ENCODE results near the gene SPINK1. TPM values are rescaled to one million over a fixed set of nuclear protein-coding genes. Genes with fewer than 3 reads are reported as not detected.
A peak's percentile ranks its signal among the peaks of the same experiment; 100 is the strongest.
"Not testable (repeated sequence)": the region's sequence is repeated elsewhere in the genome, so short reads cannot be mapped to it uniquely, and the experiment has no call there.

Gene SPINK1
- total RNA-seq, 1 donor from 2014 or later, result not detected

GRCh38 chr5:147854894-147855773, 23.7 kb upstream of the SPINK1 start:
- DNase-seq (ENCODE audit: low read depth in 2 of 2), result no peak

GRCh38 chr5:147854331-147854730, 22.9 kb upstream of the SPINK1 start:
- no peak for DNase-seq (ENCODE audit: low read depth in 2 of 2)

- peak in 1 of 2 donors; percentile 3 for DNase-seq (ENCODE audit: low read depth in 2 of 2)
These were observed 22.0 kb upstream of the SPINK1 start for GRCh38 chr5:147853372-147853987.

GRCh38 chr5:147852365-147852764, 20.9 kb upstream of the SPINK1 start:
- no peak for DNase-seq (ENCODE audit: low read depth in 2 of 2)

- no peak for DNase-seq (ENCODE audit: low read depth in 2 of 2)
These were observed 20.1 kb upstream of the SPINK1 start for GRCh38 chr5:147851578-147851977.

GRCh38 chr5:147849226-147849625, 17.8 kb upstream of the SPINK1 start:
- DNase-seq (ENCODE audit: low read depth in 2 of 2), result no peak

GRCh38 chr5:147845618-147846017, 14.1 kb upstream of the SPINK1 start:
- no peak for DNase-seq (ENCODE audit: low read depth in 2 of 2)

GRCh38 chr5:147844846-147845245, 13.4 kb upstream of the SPINK1 start:
- DNase-seq (ENCODE audit: low read depth in 2 of 2), result no peak

- no peak for DNase-seq (ENCODE audit: low read depth in 2 of 2)
These were observed 11.4 kb upstream of the SPINK1 start for GRCh38 chr5:147842869-147843268.

GRCh38 chr5:147836439-147836838, 5.0 kb upstream of the SPINK1 start:
- DNase-seq (ENCODE audit: low read depth in 2 of 2), result no peak

- no peak for DNase-seq (ENCODE audit: low read depth in 2 of 2)
These were observed 3.9 kb upstream of the SPINK1 start for GRCh38 chr5:147835386-147835798.

- DNase-seq (ENCODE audit: low read depth in 2 of 2), result no peak
These were observed 1.1 kb upstream of the SPINK1 start for GRCh38 chr5:147832541-147832940.

GRCh38 chr5:147830035-147830434, 1.4 kb downstream of the SPINK1 start:
- DNase-seq (ENCODE audit: low read depth in 2 of 2), result no peak

GRCh38 chr5:147827017-147827416, 4.5 kb downstream of the SPINK1 start:
- DNase-seq (ENCODE audit: low read depth in 2 of 2), result not testable (repeated sequence)

- DNase-seq (ENCODE audit: low read depth in 2 of 2), result no peak
These were observed 5.1 kb downstream of the SPINK1 start for GRCh38 chr5:147826361-147826760.

GRCh38 chr5:147822686-147823491, 8.6 kb downstream of the SPINK1 start:
- DNase-seq (ENCODE audit: low read depth in 2 of 2), result peak; percentile 67 to 69

- DNase-seq (ENCODE audit: low read depth in 2 of 2), result not testable (repeated sequence)
These were observed 9.2 kb downstream of the SPINK1 start for GRCh38 chr5:147822222-147822621.

GRCh38 chr5:147821766-147822165, 9.7 kb downstream of the SPINK1 start:
- no peak for DNase-seq (ENCODE audit: low read depth in 2 of 2)

GRCh38 chr5:147819261-147819770, 12.2 kb downstream of the SPINK1 start:
- DNase-seq (ENCODE audit: low read depth in 2 of 2), result no peak

GRCh38 chr5:147818290-147818689, 13.2 kb downstream of the SPINK1 start:
- DNase-seq (ENCODE audit: low read depth in 2 of 2), result no peak

- no peak for DNase-seq (ENCODE audit: low read depth in 2 of 2)
These were observed 17.8 kb downstream of the SPINK1 start for GRCh38 chr5:147813696-147814095.
